WTC11 (cell line): ENCODE data around the gene ATP6V0E1. TPM values are rescaled to one million over a fixed set of nuclear protein-coding genes. Genes with fewer than 3 reads are reported as not detected.
A peak's percentile ranks its signal among the peaks of the same experiment; 100 is the strongest.

ENCODE experiments used
- ATAC-seq: fragments of 200-7000 bp; cut with Tn5 transposase; 2 replicates; pipeline ENCODE4 v1.10.0; 2021; ENCODE audit warnings: mild to moderate bottlenecking, moderate library complexity
- CTCF ChIA-PET: fragments of 300-600 bp; sonication (Branson Sonifier 250); formaldehyde crosslinking; loops from one replicate; lab custom pipeline; 2021; ENCODE audit warnings: antibody characterized with exemption; lab: Charles Lee
- POLR2A ChIA-PET: fragments of 350-600 bp; sonication (Branson Sonifier 250); formaldehyde crosslinking; loops from one replicate; lab custom pipeline; 2021; ENCODE audit warnings: antibody characterized with exemption; lab: Charles Lee
- DNase-seq: peaks from one replicate; pipeline ENCODE4 v3.0.0; 2021; ENCODE audit warnings: low spot score
- H3K27ac Mint-ChIP-seq: 2 replicates; pipeline ENCODE4 v1.8.0; 2021; ENCODE audit warnings: mixed read lengths
- H3K27me3 Mint-ChIP-seq: 2 replicates; pipeline ENCODE4 v1.8.0; 2021; ENCODE audit warnings: low read depth, mild to moderate bottlenecking, moderate library complexity, mixed read lengths
- H3K36me3 Mint-ChIP-seq: 2 replicates; pipeline ENCODE4 v1.8.0; 2021; ENCODE audit warnings: mixed read lengths
- H3K4me1 Mint-ChIP-seq: 2 replicates; pipeline ENCODE4 v1.8.0; 2022; ENCODE audit warnings: mixed read lengths
- H3K4me3 Mint-ChIP-seq: 2 replicates; pipeline ENCODE4 v1.8.0; 2021; ENCODE audit warnings: mild to moderate bottlenecking, moderate library complexity, mixed read lengths
- H3K9me3 Mint-ChIP-seq: 2 replicates; pipeline ENCODE4 v1.8.0; 2021; ENCODE audit warnings: mixed read lengths
- CREM ChIP-seq: sonication (generic); formaldehyde crosslinking; IDR thresholded peaks from 2 replicates; pipeline ENCODE4 v1.8.1; 2022; ENCODE audit warnings: mild to moderate bottlenecking, missing genetic modification reagents, moderate library complexity
- ETV6 ChIP-seq: sonication (generic); formaldehyde crosslinking; IDR thresholded peaks from 2 replicates; pipeline ENCODE4 v1.8.1; 2022; ENCODE audit warnings: mild to moderate bottlenecking, missing genetic modification reagents
- FOXJ3 ChIP-seq: sonication (generic); formaldehyde crosslinking; IDR thresholded peaks from 2 replicates; pipeline ENCODE4 v1.9.0; 2021; ENCODE audit warnings: missing genetic modification reagents, mild to moderate bottlenecking, borderline replicate concordance
- FOXK1 ChIP-seq: sonication (generic); formaldehyde crosslinking; IDR thresholded peaks from 2 replicates; pipeline ENCODE4 v1.8.0; 2022; ENCODE audit warnings: mild to moderate bottlenecking, moderate library complexity, missing genetic modification reagents
- MXD4 ChIP-seq: fragments of 250-450 bp; sonication (Bioruptor Pico); IDR thresholded peaks from 2 replicates; pipeline ENCODE4 v1.8.0; 2021; ENCODE audit warnings: mild to moderate bottlenecking, moderate library complexity, borderline replicate concordance
- SMAD4 ChIP-seq: sonication (generic); formaldehyde crosslinking; IDR thresholded peaks from 2 replicates; pipeline ENCODE4 v1.8.0; 2022; ENCODE audit warnings: mild to moderate bottlenecking, missing genetic modification reagents
- TEAD4 ChIP-seq: sonication (generic); formaldehyde crosslinking; IDR thresholded peaks from 2 replicates; pipeline ENCODE4 v1.8.0; 2022; ENCODE audit warnings: mild to moderate bottlenecking, missing genetic modification reagents
- ZBTB21 ChIP-seq: sonication (generic); formaldehyde crosslinking; IDR thresholded peaks from 2 replicates; pipeline ENCODE4 v1.8.1; 2023; ENCODE audit warnings: mild to moderate bottlenecking, missing genetic modification reagents, borderline replicate concordance
- ZNF396 ChIP-seq: fragments of 250-450 bp; sonication (Bioruptor Pico); IDR thresholded peaks from 2 replicates; pipeline ENCODE4 v1.8.0; 2021; ENCODE audit warnings: mild to moderate bottlenecking, moderate library complexity, borderline replicate concordance
- total RNA-seq: library from RNA; stranded (reverse); gene quantifications from 3 replicates; pipeline ENCODE4 v1.2.3, GENCODE V29; 2021
- TF ChIP-seq, protein P1 (sequence below): sonication (generic); formaldehyde crosslinking; conservative IDR thresholded peaks from 2 replicates; pipeline ENCODE4 v1.8.1; 2022; ENCODE audit warnings: mild to moderate bottlenecking, missing genetic modification reagents
- TF ChIP-seq, protein P2 (sequence below): sonication (generic); formaldehyde crosslinking; IDR thresholded peaks from 2 replicates; pipeline ENCODE4 v1.8.1; 2023; ENCODE audit warnings: mild to moderate bottlenecking, moderate library complexity, missing genetic modification reagents
- TF ChIP-seq, protein P3 (sequence below): sonication (generic); formaldehyde crosslinking; IDR thresholded peaks from 2 replicates; pipeline ENCODE4 v1.8.1; 2022; ENCODE audit warnings: missing genetic modification reagents, borderline replicate concordance
- TF ChIP-seq, protein P4 (sequence below): fragments of 200-600 bp; IDR thresholded peaks from 2 replicates; pipeline ENCODE4 v1.8.0; 2022; ENCODE audit warnings: antibody characterized with exemption
- TF ChIP-seq, protein P5 (sequence below): sonication (generic); formaldehyde crosslinking; IDR thresholded peaks from 2 replicates; pipeline ENCODE4 v1.8.1; 2023; ENCODE audit warnings: mild to moderate bottlenecking, missing genetic modification reagents
- TF ChIP-seq, protein P6 (sequence below): sonication (generic); formaldehyde crosslinking; IDR thresholded peaks from 2 replicates; pipeline ENCODE4 v1.8.0; 2023; ENCODE audit warnings: missing genetic modification reagents, mild to moderate bottlenecking, borderline replicate concordance

The ATP6V0E1 gene
- total RNA-seq, 1 experiment from 2014 or later, result 80.9 TPM

DNA sequence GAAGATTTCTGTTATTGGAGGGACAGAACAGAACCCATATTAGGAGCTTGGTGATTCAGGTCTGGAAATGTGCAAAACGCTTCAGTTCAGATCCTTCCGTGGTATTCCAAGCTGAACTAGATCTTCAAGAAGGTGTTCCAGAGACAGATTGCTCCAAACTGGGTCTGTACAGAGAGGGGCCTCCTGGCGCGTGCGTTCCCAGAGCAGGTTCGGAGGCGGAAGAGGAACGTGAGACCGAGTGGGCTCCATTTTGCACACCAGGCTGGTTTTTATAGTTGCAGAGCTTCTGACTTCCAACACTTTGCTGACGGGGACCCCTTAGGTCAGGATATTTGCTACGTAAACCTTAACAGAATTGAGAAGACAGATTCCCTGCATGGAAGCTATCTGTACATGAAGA is 41.0 kb upstream of the ATP6V0E1 start:
- H3K9me3 Mint-ChIP-seq, result no peaks in the 10 kb centered on the region
- DNase-seq (no peak), ATAC-seq (no peak)
- TF ChIP-seq, protein P1, sequence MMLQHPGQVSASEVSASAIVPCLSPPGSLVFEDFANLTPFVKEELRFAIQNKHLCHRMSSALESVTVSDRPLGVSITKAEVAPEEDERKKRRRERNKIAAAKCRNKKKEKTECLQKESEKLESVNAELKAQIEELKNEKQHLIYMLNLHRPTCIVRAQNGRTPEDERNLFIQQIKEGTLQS (CRISPR knock-in tag), result no peak
- TF ChIP-seq, all 79 proteins: peak for 0
- Mint-ChIP-seq H3K27me3 (no peaks in the 10 kb centered on the region), H3K4me3 (no peak overlapping the region), H3K27ac (peak overlapping the region; percentile 73; the same call in 1 of the 2 replicates), H3K4me1 (peaks cover 15% of the 10 kb centered on the region), H3K36me3 (peaks cover 27% of the 10 kb centered on the region)
- ChIA-PET POLR2A (interaction anchor here (1.1 kb wide), 1 partner anchor 226 kb away, joined by 3 read pairs; no protein-coding TSS in a partner anchor), CTCF (interaction anchor here (1.0 to 2.2 kb wide), 4 partner anchors 10 to 277 kb away, joined by 3 to 16 read pairs (median 6); no protein-coding TSS in a partner anchor)

DNA sequence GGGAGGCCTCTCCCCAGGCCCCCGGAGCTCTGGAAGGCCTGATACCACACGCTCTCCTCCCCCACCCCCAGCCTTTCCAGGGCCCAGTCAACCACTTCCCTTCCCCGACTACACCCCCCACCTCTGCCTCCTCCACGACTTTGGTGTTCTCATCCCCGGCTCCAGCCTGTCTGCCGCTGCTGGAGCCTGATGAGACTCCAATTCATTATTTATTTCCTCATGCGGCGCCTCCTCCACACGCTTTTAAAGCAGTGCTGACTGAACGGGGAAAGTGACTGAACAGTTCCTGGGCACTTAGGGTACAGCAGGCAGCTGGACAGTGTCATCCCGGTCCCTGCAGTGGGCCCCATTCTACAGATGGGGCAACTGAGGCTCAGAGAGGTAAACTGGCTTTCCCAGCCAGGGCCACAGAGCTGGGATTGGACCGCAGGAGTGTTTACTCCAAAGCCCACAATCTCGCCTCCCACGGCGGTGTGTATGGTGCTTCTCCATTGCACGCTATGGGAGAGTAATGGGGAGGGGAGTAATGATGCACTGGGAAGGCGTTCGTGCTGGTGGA is 40.2 kb upstream of the ATP6V0E1 start:
- no peaks in the 10 kb centered on the region for H3K27me3 Mint-ChIP-seq
- POLR2A ChIA-PET, result no interaction called here
- CTCF ChIA-PET, result interaction anchor here (1.0 to 2.2 kb wide), 6 partner anchors 11 to 277 kb away, joined by 3 to 16 read pairs (median 4); no protein-coding TSS in a partner anchor
- DNase-seq (peak; percentile 24), ATAC-seq (peak; percentile 63)
- no peak overlapping the region for H3K27ac Mint-ChIP-seq
- no peaks in the 10 kb centered on the region for H3K9me3 Mint-ChIP-seq
- peaks cover 15% of the 10 kb centered on the region for H3K4me1 Mint-ChIP-seq
- TF ChIP-seq TEAD4 (CRISPR knock-in tag) (no peak), FOXK1 (CRISPR knock-in tag) (no peak), MXD4 (CRISPR knock-in tag) (no peak), ZNF396 (CRISPR knock-in tag) (no peak), ZBTB21 (CRISPR knock-in tag) (no peak), FOXJ3 (CRISPR knock-in tag) (no peak), ETV6 (CRISPR knock-in tag) (no peak), CREM (no peak), SMAD4 (CRISPR knock-in tag) (no peak)
- TF ChIP-seq, protein P2, sequence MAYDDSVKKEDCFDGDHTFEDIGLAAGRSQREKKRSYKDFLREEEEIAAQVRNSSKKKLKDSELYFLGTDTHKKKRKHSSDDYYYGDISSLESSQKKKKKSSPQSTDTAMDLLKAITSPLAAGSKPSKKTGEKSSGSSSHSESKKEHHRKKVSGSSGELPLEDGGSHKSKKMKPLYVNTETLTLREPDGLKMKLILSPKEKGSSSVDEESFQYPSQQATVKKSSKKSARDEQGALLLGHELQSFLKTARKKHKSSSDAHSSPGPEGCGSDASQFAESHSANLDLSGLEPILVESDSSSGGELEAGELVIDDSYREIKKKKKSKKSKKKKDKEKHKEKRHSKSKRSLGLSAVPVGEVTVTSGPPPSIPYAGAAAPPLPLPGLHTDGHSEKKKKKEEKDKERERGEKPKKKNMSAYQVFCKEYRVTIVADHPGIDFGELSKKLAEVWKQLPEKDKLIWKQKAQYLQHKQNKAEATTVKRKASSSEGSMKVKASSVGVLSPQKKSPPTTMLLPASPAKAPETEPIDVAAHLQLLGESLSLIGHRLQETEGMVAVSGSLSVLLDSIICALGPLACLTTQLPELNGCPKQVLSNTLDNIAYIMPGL (CRISPR knock-in tag), result no peak
- TF ChIP-seq, protein P3, sequence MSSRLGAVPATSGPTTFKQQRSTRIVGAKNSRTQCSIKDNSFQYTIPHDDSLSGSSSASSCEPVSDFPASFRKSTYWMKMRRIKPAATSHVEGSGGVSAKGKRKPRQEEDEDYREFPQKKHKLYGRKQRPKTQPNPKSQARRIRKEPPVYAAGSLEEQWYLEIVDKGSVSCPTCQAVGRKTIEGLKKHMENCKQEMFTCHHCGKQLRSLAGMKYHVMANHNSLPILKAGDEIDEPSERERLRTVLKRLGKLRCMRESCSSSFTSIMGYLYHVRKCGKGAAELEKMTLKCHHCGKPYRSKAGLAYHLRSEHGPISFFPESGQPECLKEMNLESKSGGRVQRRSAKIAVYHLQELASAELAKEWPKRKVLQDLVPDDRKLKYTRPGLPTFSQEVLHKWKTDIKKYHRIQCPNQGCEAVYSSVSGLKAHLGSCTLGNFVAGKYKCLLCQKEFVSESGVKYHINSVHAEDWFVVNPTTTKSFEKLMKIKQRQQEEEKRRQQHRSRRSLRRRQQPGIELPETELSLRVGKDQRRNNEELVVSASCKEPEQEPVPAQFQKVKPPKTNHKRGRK (CRISPR knock-in tag), result no peak
- TF ChIP-seq, protein P1 (CRISPR knock-in tag), result no peak
- TF ChIP-seq, protein P4, sequence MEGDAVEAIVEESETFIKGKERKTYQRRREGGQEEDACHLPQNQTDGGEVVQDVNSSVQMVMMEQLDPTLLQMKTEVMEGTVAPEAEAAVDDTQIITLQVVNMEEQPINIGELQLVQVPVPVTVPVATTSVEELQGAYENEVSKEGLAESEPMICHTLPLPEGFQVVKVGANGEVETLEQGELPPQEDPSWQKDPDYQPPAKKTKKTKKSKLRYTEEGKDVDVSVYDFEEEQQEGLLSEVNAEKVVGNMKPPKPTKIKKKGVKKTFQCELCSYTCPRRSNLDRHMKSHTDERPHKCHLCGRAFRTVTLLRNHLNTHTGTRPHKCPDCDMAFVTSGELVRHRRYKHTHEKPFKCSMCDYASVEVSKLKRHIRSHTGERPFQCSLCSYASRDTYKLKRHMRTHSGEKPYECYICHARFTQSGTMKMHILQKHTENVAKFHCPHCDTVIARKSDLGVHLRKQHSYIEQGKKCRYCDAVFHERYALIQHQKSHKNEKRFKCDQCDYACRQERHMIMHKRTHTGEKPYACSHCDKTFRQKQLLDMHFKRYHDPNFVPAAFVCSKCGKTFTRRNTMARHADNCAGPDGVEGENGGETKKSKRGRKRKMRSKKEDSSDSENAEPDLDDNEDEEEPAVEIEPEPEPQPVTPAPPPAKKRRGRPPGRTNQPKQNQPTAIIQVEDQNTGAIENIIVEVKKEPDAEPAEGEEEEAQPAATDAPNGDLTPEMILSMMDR, result no peak
- TF ChIP-seq, protein P5, sequence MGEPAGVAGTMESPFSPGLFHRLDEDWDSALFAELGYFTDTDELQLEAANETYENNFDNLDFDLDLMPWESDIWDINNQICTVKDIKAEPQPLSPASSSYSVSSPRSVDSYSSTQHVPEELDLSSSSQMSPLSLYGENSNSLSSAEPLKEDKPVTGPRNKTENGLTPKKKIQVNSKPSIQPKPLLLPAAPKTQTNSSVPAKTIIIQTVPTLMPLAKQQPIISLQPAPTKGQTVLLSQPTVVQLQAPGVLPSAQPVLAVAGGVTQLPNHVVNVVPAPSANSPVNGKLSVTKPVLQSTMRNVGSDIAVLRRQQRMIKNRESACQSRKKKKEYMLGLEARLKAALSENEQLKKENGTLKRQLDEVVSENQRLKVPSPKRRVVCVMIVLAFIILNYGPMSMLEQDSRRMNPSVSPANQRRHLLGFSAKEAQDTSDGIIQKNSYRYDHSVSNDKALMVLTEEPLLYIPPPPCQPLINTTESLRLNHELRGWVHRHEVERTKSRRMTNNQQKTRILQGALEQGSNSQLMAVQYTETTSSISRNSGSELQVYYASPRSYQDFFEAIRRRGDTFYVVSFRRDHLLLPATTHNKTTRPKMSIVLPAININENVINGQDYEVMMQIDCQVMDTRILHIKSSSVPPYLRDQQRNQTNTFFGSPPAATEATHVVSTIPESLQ (CRISPR knock-in tag), result no peak
- TF ChIP-seq, protein P6, sequence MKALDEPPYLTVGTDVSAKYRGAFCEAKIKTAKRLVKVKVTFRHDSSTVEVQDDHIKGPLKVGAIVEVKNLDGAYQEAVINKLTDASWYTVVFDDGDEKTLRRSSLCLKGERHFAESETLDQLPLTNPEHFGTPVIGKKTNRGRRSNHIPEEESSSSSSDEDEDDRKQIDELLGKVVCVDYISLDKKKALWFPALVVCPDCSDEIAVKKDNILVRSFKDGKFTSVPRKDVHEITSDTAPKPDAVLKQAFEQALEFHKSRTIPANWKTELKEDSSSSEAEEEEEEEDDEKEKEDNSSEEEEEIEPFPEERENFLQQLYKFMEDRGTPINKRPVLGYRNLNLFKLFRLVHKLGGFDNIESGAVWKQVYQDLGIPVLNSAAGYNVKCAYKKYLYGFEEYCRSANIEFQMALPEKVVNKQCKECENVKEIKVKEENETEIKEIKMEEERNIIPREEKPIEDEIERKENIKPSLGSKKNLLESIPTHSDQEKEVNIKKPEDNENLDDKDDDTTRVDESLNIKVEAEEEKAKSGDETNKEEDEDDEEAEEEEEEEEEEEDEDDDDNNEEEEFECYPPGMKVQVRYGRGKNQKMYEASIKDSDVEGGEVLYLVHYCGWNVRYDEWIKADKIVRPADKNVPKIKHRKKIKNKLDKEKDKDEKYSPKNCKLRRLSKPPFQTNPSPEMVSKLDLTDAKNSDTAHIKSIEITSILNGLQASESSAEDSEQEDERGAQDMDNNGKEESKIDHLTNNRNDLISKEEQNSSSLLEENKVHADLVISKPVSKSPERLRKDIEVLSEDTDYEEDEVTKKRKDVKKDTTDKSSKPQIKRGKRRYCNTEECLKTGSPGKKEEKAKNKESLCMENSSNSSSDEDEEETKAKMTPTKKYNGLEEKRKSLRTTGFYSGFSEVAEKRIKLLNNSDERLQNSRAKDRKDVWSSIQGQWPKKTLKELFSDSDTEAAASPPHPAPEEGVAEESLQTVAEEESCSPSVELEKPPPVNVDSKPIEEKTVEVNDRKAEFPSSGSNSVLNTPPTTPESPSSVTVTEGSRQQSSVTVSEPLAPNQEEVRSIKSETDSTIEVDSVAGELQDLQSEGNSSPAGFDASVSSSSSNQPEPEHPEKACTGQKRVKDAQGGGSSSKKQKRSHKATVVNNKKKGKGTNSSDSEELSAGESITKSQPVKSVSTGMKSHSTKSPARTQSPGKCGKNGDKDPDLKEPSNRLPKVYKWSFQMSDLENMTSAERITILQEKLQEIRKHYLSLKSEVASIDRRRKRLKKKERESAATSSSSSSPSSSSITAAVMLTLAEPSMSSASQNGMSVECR (CRISPR knock-in tag), result no peak
- TF ChIP-seq, all 79 proteins: peak for 0
- Mint-ChIP-seq H3K4me3 (no peak overlapping the region), H3K36me3 (peaks cover 27% of the 10 kb centered on the region)
